NCI-H1048 (cell line): ENCODE data around the gene GRM2.

Experiments used
- DNase-seq: peaks from one replicate; lab custom pipeline; 2025; lab: John Stamatoyannopoulos, UW

Gene GRM2

DNA sequence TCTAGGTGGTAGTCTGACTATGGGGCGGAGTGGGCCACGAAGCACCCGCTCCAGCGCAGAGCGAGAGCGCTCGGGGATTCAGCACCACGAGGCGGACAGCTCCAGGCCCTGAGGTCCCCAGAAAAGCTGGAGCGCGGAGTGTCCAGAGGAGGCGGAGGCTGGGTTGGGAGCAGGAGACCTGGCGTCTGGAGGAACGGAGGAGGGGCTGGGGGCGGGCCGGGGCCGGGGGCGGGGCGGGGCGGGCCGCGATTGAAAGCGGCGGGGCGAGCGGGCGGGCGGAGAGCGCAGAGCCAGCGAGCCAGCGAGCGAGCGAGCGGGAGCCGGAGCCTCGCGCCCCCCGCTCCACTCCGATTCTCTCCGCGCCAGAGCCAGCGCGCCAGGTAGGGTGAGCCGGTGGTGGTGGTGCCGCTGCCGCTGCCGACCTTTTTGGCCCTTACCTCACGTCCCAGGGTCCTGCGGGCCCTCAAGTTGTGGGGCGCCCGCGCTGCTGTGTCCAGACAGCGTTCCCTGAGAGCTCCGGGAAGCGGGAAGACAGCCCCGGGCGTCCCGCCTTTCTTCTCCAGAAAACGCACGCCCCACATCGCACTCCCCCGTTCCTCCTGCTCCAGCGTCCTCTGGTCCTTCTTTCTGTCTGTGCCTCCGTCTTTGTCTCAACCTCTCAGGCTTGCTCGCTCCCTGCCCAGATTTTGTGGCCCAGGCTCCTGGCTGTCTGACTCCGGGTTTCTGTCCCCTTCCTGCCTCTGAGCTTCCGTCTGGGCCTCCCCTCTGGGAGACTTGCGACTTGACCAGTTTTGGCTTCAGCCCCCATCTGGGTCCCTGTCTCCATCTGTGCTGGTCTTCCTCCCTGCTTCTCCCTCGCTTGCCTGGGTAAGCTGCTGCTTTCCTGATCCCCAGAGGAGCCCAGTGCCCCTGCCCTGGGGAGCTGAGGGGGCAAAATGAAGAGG lies at the start of gene GRM2:
Gene GRM2 (plus strand): TSS at position 281 of the 944 bp plus-strand sequence. CDS start 1,916 bp downstream, outside the sequence.
- peak; percentile 79 for DNase-seq

DNA sequence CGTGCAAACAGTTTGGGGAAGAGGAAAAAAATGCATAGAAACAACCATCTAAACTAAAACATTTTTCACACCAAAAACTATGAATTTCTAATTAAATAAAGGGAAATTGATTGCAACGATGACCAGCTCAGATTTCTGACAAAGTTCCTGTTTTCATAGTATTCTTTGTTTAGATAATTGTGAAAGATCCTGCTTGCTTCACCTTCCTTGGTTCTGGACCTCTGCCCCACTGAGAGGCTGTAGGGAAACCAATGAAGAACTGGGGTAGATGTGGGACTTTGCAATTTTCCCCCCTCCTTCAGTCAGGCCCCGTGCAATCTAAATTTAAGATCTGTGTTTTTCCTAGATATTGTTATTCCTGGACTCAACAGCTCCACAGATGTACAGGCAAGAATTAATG lies 49.6 kb upstream of the GRM2 start:
- DNase-seq = no peak

DNA sequence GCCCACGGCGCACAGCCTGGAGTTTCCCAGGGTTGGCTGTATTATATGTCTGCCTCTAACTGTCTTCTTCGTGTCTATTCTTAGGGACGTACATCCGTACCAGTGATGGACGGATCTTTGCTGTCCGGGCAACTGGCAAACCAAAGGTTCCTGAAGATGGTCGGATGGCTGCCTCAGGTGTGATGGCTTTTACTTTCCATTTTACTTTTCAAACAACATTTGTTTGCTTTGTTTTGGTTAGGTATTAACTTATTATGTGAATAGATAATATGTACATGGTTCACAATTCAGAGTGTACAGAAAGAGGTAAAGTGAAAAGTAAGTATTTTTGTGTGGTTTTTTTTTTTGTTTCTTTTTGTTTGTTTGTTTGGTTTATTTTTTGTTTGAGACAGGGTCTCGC lies 46.9 kb upstream of the GRM2 start:
- no peak for DNase-seq

DNA sequence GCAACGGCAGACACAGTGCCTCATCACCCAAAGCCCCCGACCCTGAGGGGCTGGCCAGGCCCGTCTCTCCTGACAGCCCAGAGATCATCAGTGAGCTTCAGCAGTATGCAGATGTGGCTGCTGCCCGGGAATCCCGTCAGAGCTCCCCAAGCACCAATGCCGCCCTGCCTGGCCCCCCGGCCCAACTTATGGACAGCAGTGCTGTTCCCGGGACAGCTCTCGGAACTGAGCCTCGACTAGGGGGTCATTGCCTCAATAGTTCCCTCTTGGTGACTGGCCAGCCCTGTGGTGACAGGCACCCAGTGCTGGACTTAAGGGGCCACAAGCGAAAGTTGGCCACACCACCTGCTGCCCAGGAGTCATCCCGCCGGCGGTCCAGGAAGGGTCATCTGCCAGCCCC lies 44.4 kb upstream of the GRM2 start:
- no peak for DNase-seq

DNA sequence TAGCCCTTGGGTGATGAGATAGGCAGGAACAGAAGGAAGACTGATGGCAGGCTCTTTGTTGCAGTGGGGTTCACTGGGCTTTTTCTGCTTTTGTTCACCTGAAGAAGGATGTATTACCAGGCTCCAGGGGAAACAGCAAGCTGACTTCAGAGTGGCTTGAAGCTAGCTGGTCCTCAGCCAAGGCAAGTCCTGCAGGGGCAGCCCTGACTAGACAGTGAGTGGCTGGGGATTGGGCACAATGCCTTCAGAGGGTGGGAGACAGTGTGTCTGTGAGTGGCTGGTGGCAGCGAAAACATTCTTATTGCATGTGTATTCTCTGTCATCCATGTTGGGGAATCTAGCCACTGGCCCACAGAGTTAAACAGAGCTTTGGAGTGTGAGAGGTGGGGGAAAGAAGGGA lies 38.1 kb upstream of the GRM2 start:
- no peak for DNase-seq

DNA sequence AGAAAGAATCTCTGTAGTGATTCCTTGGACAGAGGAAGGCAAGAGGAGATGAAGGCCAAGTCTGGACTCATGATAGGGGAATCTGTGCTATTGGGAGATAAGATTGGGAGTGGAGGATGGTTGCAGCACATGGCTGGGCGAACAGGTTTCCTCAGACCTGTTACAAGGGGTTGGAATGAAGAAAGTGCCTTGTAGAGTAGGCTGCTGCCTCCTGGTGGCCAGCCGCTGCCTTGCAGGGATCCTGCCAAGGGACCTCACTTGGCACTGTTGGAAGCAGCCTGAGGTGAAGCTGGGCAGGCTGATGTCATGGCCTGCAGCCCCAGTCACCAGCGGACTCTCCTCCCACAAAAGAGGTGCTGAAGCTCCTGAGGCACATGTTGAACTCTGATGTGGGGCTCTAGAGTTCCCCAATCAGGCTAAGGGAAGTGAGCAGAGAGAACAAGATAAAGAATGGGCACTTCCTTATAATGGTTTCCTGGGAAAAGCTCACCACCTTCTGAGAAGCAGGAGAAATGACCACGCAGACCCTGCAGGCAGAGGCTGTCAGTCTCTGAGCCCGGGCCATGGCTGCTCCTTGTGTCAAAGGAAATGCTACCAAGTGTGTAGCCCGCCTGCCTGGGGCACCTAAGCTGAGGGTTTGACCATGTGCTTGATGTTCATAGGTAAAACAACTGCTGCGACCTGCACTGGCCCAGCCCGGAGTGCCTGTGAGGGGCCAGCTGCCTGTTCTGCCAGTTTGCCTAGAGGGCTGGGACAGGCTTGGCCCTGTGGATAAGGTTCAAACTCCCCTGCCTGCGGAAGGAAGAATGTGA lies 37.4 kb upstream of the GRM2 start:
- peak; percentile 69 for DNase-seq

DNA sequence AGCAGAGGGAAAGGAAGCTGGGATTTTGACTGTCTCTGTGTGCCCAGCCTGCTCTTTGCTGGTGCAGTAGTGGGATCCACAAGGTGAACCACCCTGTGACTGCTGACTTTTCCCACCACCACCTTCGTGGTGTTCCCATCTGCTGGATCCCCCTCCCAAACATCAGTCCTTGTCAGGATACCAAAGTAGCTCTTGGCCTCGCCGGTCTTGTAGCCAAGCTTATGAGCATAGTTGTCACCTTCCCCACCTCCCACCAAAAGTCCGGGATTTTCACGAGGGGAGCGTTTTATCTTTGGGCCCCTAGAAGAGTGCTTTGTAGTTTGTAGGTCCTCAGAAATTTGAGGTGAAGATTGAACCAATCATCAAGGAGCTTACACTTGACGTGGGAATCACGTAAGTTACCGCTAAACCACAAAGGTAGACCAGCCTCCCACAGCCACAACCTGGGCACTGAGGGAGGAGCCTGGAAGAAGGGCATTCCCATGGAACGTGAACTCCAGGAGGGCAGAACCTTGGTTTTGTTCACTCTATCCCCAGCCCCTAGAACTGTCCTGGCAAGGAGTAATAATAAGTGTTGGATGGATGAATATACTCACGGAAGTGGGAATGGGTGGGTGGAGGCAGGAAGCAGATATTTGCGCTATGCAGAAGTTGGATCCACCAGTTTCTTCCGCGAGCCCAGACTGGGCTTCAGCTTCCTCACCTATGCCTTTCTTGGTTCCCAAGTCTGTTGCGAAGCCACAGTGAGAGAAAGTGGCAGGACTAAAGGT lies 36.6 kb upstream of the GRM2 start:
- DNase-seq = no peak

DNA sequence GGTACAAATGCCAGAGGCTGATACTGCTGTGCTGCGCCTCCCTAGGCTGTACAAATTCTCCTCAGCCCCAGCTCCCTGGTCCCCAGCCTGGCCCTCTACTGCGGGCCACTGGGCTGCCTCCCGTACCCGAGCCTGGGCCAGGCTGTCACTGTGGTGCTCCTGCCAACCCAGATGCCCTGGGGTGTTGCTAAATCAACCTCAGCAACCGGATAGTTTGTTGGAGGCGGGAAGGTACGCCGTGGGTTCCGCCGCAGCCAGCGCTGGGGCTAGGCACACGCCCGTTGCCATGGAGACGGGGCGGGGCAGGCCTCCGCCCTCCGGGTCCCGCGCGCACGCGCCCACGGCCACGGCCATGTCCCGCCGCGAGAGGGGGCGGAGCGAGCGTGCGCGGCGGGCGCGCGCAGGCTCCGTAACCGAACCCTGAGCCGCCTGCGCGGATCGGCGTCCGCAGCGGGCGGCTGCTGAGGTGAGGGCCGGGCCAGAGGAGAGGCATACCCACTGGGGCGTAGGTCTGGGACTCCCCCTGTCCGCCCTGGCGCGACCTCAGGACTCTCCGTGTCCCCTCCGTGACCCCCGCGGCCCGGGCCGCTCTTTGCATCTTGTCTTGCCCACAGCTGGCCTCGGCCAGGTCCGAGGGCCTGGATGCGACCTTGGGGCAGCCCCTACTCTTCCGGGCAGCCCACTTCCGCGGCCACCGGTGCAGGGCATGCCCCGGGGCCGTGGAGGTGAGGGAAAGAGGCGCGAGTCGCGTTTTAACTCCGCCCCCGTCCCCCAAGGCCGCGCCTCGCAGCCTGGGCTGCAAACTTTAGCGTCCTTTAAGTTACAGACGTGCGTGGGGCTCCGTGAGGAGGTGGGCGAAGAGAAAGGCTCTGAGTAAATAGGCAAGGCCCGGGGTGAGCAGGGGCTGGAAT lies 35.8 kb upstream of the GRM2 start, which contains the start of gene TEX264:
Gene TEX264 (plus strand): TSS at position 430 of the 911 bp plus-strand sequence. CDS start 3,053 bp downstream, outside the sequence.
- peak; percentile 77 for DNase-seq

DNA sequence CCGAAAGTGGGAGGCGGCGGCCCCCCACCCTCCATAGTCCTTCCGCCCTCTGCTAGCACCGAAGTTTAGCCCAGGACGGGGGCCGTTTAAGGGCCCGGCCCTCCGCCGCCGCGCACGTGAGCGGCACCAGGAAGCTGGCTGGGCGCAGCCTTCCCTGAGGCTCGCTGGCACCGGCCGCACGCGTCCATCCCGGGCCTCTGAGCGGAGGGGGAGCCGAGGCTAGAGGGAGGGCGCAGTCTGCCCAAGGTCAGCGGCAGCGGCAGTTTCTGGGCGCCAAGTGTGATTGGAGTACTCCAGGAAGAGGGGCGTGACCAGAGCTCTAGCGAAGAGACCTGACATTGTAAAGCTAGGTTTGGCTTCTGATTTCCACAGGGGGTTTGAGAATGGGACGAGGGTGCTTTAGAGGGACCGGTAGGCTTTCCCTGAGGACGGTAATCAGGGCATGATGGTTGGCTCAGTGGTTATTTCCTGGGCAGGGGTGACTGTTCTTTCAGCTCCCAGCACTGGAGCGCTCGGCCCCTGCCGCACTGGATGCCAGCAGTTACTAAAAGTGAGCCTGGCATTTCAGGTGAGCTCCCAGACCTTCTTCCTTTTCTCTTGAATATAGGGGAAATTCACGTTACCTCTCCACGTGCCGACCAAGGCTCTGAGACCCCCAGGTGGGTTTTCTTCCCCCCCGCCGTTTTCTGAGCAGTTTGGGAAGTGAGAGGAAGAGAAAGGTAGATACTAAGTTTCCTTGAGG lies 35.0 kb upstream of the GRM2 start:
- no peak for DNase-seq

DNA sequence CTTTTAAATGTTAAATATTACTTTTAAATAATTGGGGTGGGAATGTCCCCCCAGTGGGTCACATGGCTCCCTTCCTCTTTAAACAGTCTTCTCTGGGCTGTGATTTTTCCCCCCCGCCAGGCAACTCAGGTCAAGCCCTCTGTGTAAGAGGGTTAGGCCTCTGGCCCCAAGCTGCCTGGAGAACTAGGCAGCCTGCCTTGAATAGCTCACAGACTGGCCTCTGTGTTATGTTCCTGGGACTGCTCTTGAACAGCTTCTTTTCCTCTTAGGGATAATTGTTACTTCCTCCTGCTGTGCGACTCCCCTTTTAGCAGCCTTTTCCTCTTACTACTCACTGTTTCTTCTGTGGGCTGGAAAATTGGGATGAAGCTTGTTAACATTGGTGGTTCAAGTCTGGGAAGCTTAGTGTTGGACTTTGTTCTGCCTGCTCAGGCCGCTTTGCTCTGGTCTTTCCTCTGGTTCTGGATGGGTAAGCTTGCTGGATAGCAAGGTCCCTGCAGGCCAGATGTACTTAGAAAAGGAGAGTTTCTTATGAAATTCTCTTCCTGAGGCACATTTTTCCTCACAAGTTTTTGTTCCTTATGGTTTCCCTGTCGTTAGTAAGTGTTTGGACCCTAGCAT lies 33.6 kb upstream of the GRM2 start:
- DNase-seq = no peak

DNA sequence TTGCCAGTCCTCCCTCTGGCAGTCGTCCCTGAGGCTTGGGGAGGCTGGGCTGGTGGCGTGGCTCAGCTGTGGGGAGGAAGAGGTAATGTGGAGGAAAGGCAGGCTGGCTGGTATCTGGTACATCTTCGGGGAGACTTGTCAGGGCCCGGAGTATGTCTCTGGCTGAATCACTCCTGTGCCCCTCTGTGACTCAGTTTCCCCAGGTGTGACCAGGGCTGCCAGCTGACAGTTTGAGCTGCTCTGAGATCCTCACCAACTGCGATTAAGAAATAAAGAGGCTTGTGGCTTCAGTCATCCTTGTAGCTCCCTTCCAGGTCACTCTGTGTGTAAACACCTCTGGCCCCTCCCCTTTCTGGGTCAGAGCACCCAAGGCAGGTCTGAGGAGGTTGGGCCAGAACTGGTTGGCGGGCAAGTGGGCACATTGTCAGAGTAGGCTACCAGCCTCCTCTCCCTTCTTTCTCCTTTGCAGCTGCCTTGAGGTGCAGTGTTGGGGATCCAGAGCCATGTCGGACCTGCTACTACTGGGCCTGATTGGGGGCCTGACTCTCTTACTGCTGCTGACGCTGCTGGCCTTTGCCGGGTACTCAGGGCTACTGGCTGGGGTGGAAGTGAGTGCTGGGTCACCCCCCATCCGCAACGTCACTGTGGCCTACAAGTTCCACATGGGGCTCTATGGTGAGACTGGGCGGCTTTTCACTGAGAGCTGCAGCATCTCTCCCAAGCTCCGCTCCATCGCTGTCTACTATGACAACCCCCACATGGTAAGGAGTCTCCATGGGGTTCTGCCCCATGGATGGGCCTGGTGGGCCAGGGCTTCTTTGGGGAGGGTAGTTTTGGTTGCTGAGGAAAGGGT lies 32.8 kb upstream of the GRM2 start:
- DNase-seq = no peak

DNA sequence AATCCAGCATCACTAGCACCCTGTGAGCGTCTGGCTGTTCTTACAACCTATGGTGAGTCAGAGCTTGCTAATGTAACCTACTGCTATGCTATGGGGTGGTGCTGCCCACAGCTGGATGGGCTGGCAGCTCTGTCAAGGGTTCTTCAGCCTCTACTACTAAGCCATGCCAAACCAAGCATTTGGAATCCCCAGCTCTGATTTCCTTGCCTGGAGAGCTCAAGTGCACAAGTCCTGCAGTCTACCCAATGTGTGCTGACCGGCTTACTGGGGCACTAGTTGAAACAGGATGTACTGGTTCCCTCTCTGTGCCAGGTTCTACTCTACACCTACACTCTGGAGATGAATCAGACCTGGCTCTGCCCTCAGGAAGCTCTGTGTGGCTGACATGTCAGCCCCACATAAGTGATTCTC lies 31.7 kb upstream of the GRM2 start:
- no peak for DNase-seq

DNA sequence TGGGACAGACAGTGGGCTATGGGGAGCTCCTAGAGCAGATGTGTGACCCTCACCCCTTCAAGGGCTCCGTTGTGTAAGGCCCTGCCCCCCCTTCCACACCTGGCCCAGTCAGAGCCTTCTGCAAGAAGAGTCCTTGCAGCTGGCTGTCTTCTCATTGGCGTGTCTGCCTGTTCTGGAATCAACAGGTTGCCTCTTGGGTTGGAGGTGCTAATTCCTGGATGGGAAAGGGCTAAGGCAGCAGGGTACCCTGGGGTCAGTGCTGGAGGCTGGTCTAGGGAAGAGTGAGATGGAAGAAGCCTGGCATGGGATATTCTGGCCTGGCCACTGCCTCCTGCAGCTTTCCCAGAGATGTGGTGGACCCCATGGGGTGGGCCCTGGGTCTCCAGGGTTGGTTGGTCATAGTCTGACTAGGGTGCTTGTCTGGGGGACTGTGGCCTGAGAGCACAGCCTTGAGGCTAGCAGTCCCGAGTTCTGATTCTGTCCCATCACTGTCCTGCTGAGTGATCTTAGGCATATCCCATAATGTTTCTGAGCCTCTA lies 30.7 kb upstream of the GRM2 start:
- no peak for DNase-seq

DNA sequence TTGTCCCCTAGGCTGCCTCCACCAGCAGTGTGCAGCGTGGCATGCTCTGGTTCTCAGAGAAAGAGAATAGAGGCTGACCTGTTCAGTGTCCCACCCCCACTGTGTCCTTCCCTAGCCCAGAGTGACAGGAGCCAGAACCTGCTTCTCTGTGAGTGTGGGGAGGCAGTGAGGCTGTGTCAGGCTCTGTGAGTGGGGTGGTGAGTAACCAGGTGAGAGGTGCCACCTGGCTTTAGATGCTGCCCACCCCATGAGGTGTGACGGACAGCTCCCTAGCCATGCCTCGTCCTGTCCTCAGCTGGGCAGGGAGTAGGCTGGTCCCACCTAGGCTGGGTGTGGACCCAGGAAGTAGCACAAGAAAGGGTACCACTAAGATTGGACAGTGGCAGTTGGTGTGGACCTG lies 29.5 kb upstream of the GRM2 start:
- no peak for DNase-seq

DNA sequence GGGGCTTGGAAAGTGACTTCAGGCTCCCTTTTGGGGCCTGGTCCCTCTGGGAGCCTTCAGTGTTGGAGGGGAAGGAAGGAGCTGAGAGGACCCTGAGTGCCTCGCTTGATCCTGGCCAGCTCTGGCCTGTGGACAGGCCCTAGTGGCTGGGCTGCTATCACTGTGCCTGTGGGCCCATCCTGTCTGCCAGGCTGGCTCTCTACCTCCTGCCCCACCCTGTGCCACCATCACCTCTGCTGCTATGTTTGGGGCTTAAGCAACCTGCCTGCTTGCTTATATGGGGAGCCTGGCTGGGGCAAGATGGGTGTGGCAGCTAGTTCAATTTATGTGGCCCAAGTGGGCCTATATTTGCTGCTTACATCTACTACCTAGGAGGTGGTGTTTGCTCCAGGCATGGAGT lies 28.7 kb upstream of the GRM2 start:
- DNase-seq = no peak

DNA sequence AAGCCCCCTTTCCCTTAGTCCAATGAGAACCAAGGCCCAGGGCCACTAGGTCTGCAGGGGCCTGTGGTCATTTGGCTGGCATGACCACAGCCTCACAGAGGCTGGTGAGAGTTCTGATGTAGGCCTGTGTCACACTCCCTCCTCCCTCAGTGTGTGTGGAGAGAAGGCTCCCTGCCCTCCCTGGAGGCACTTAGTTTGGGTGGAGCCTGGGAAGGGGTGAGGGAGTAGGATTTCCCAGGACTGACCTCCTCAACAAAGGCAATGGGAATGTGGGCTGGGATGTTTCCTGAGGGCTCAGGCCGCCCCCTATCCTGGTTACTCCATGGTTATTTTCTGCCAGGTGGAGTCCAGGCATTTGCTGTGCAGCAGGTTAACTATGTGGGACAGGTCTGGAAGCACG lies 28.2 kb upstream of the GRM2 start:
- no peak for DNase-seq

DNA sequence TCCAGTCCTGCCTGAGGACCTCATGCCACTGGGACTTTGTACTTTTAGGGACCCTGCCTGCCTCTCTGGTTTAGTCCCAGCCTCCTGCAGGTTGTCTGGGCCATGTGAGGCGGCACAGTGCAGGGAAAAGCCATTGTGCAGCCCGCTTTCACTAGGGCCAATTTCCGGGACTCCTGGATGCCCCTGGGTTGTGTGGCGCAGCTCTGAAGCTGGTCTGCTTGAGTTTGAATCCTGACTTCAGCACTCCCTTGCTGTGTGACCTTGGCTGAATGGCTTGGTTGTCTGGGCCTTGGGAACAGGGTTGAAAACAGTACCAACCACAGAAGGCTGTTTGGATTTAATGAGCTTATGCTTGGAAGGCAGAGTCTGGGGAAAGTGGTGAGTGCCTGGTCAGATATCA lies 27.6 kb upstream of the GRM2 start:
- no peak for DNase-seq

DNA sequence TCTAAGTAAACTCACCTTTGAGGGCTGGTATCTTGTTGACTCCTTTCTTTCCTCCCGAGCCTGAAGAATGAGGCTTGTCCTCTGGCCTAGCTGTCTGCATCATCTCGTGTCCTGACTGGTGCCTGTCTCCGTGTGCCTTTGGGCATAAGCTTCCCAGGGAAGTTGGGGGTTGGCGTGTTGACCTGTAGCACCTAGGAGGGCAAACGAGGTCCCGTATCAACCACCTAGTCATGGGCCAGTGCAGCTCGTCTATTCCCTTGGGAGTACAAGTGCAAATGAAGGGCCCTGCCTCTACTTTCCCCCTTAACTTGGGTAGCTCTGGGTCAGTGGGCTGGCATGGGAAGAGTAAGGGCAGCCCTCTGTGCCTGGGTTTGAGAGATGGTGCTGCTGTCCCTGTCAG lies 27.1 kb upstream of the GRM2 start:
- no peak for DNase-seq

DNA sequence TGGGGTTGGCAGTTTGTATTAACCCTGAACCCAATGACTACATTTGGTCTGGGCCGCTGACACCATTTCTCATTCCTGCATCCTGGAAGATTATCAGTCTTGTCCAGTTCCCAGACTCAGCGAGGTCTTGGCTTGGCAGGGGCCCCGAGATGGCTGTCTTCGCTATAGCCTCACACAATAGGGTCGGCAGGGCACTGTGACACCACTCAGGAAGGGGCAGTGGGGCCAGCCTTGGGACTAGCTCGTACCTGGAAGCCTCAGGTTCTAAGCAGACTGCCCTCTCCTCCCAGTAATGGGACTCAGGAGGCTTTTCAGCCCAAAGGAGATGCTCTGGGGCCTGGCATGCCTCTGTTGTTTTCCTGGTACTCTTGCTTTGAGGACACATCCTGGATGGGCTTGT lies 26.7 kb upstream of the GRM2 start:
- DNase-seq = no peak
